HG03060 (cell line): ENCODE results near the gene CXCR6.

Experiments
- ATAC-seq: cut with Tn5 transposase; IDR thresholded peaks from one replicate; pipeline ENCODE4 v1.9.1; 2021; ENCODE audit warnings: low read depth, moderate number of reproducible peaks; ENCODE audit not compliant: unreplicated experiment

The CXCR6 gene

GRCh38 chr3:45921158-45922038, 21.9 kb upstream of the CXCR6 start:
- ATAC-seq = no peak

- no peak for ATAC-seq
Observed at GRCh38 chr3:45922039-45922326, 21.3 kb upstream of the CXCR6 start.

- no peak for ATAC-seq
Observed at GRCh38 chr3:45922950-45923590, 20.2 kb upstream of the CXCR6 start.

GRCh38 chr3:45923755-45924154, 19.5 kb upstream of the CXCR6 start:
- ATAC-seq = no peak

GRCh38 chr3:45927881-45928280, 15.4 kb upstream of the CXCR6 start:
- no peak for ATAC-seq

GRCh38 chr3:45929042-45929679, 14.1 kb upstream of the CXCR6 start:
- no peak for ATAC-seq

GRCh38 chr3:45931496-45931895, 11.8 kb upstream of the CXCR6 start:
- no peak for ATAC-seq

- no peak for ATAC-seq
Observed at GRCh38 chr3:45932112-45932511, 11.2 kb upstream of the CXCR6 start.

- no peak for ATAC-seq
Observed at GRCh38 chr3:45933591-45933990, 9.7 kb upstream of the CXCR6 start.

- ATAC-seq = no peak
Observed at GRCh38 chr3:45936261-45936660, 7.0 kb upstream of the CXCR6 start.

GRCh38 chr3:45937206-45938042, 5.8 kb upstream of the CXCR6 start:
- no peak for ATAC-seq

- ATAC-seq = no peak
Observed at GRCh38 chr3:45938043-45938435, 5.2 kb upstream of the CXCR6 start.

- no peak for ATAC-seq
Observed at GRCh38 chr3:45938864-45939263, 4.4 kb upstream of the CXCR6 start.

- ATAC-seq = no peak
Observed at GRCh38 chr3:45939341-45939771, 3.9 kb upstream of the CXCR6 start.

- ATAC-seq = no peak
Observed at GRCh38 chr3:45940004-45940780, 3.1 kb upstream of the CXCR6 start.

- no peak for ATAC-seq
Observed at GRCh38 chr3:45940781-45941365, 2.4 kb upstream of the CXCR6 start.

GRCh38 chr3:45942051-45942825, 1.0 kb upstream of the CXCR6 start:
- ATAC-seq = no peak

- no peak for ATAC-seq
Observed at GRCh38 chr3:45944830-45945620, 1.8 kb downstream of the CXCR6 start.
